ENCODE data around the gene MPP7.

- no peak for TF ChIP-seq CTCF (conservative IDR thresholded peaks at IDR 0.05; ENCODE audit: low read depth, low read length)
- TF ChIP-seq EZH2phosphoT487 (IDR thresholded peaks at IDR 0.05; ENCODE audit: borderline replicate concordance, low read length): no peak
- no peak for TF ChIP-seq EZH2 (IDR thresholded peaks at IDR 0.05; ENCODE audit: low read length, unreplicated experiment)
Measured at GRCh38 chr10:28256776-28257175, 46.1 kb downstream of the MPP7 start.
